Measurements from ENCODE around the gene EXOC4.

DNA sequence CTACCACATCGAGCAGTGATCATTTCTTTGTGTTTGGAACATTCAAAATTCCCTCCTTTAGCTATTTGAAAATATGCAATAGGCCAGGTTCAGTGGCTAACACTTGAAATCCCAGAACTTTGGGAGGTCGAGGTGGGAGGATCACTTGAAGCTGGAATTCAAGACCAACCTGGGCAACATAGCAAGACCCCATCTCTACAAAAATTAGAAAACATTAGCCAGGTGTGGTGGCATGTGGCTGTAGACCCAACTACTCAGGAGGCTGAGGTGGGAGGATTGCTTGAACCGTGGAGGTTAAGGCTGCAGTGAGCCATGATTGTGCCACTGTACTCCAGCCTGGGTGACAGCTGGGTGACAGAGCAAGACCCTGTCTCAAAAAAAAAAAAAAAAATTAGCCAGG is 15.3 kb upstream of the EXOC4 start:
- TF ChIP-seq, protein P1, sequence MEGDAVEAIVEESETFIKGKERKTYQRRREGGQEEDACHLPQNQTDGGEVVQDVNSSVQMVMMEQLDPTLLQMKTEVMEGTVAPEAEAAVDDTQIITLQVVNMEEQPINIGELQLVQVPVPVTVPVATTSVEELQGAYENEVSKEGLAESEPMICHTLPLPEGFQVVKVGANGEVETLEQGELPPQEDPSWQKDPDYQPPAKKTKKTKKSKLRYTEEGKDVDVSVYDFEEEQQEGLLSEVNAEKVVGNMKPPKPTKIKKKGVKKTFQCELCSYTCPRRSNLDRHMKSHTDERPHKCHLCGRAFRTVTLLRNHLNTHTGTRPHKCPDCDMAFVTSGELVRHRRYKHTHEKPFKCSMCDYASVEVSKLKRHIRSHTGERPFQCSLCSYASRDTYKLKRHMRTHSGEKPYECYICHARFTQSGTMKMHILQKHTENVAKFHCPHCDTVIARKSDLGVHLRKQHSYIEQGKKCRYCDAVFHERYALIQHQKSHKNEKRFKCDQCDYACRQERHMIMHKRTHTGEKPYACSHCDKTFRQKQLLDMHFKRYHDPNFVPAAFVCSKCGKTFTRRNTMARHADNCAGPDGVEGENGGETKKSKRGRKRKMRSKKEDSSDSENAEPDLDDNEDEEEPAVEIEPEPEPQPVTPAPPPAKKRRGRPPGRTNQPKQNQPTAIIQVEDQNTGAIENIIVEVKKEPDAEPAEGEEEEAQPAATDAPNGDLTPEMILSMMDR (IDR thresholded peaks at IDR 0.05; ENCODE audit: low read depth, low read length, poor library complexity, severe bottlenecking) = no peak
- no peak for TF ChIP-seq EZH2phosphoT487 (IDR thresholded peaks at IDR 0.05; ENCODE audit: borderline replicate concordance, low read length)

All from DOHH2 (cell line).